NCI-H446 treated with DMSO at 0.1 percent for 48 hours (cell line): ENCODE data around the gene CEACAM21.

Experiments
- DNase-seq: peaks from one replicate; lab custom pipeline; 2025; lab: John Stamatoyannopoulos, UW

The CEACAM21 gene

GRCh38 chr19:41587101-41587837, 11.3 kb downstream of the CEACAM21 start:
- DNase-seq, result no peak

GRCh38 chr19:41587838-41588210, 11.9 kb downstream of the CEACAM21 start:
- DNase-seq, result no peak

- no peak for DNase-seq
Measured at GRCh38 chr19:41588497-41589209, 12.7 kb downstream of the CEACAM21 start.

DNA sequence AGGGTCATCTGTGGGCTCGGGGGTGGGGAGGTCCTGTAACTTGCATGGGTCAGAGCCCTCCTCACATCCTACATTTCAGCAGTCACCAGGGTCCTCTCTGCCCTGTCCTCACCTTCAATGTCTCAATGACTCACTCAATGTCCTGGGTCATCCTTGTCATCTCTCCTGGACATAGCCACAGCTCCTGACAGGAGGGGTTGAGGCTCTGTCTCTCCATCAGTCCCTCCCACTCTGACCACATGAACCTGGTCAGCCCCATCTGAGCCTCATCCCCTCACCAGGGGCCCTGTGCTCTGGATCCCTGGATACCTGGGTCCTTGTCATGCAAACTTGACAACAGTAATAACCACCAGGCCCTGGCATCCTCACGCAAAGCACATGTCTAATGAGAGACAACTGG, 13.4 kb downstream of the CEACAM21 start:
- DNase-seq, result no peak

- no peak for DNase-seq
Measured at GRCh38 chr19:41590936-41591335, 15.0 kb downstream of the CEACAM21 start.

DNA sequence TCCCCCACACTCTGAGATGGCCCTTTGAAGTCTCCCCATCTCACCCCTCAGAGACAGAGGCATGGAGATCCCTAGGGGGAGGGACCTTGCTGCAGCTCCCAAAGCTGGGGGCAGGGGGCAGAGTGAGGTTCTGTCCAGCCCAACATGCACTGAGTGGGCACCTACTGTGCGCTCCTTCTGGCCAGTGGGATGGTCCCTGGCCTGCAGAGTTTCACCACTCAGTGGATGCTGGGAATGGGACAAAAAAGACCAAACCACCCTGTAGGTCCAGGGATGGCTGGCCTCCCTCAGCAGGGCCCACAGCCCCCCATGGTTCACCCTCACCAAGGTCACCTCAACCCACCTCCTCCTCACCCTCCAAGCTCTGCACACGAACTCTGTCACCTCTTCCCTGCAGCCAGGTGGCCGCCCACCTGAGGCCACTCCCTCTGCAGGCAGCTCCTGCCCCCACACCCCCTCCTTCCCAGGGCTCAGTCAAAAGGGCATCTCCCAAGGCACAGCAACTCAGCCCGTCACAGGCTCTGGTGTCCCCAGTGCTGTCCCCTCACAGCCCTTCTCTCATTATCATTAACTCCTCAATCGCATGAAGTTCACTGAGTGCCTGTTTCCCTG, 16.1 kb downstream of the CEACAM21 start:
- no peak for DNase-seq

GRCh38 chr19:41595258-41595889, 19.4 kb downstream of the CEACAM21 start:
- peak; percentile 51 for DNase-seq

DNA sequence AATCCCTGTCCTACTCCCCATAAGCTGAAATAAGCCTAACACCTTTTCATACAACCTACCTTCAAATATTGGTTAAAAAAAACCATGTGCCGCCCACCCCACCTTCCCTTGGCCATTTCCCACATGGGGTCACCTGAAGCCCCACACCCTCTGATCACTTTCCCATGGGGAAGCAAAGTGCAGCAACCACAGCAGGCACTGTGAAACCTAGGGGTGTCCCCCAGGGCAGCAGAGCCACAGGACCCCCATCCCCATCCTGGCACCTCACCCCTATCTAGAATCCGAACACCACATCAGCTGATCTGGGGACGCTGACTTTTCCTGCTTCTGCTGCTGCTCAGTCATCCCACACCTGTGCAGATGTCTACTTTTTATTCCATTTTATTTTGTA, 19.9 kb downstream of the CEACAM21 start:
- DNase-seq, result no peak

GRCh38 chr19:41597600-41598041, 21.7 kb downstream of the CEACAM21 start:
- DNase-seq, result peak; percentile 55

GRCh38 chr19:41599175-41599966, 23.4 kb downstream of the CEACAM21 start:
- DNase-seq, result no peak

GRCh38 chr19:41601771-41602170, 25.8 kb downstream of the CEACAM21 start:
- DNase-seq, result no peak

GRCh38 chr19:41604831-41605230, 28.9 kb downstream of the CEACAM21 start:
- no peak for DNase-seq

DNA sequence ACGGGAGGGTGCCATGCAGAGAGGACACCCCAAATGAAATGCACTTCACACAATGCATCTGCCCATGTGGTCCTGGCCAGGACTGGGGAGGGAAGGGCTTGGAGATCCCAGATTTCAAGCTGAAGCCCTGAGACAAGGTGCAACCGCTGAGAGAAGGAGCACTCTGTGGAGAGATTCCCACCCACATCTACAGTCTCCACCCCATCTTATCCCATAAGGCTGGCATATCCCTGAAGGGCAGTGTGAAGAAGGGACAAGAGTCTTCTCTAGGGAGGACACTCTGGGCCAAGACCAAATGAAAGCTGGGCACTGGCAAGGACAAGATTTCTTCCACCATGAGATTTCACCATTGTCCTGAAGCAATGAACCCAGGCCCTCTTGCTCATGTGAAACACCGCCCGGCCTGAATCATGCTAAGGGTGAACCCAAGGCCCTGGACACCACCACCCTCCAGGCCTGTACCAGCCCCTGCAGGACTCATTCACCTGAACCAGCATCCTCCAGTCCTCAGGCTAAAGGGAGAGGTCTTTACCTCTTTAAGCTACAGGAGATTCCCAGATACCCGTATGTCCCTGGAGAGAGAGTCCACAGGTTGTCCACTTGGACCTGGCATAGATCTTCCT, 30.4 kb downstream of the CEACAM21 start:
- DNase-seq, result no peak

GRCh38 chr19:41607668-41608067, 31.7 kb downstream of the CEACAM21 start:
- no peak for DNase-seq

DNA sequence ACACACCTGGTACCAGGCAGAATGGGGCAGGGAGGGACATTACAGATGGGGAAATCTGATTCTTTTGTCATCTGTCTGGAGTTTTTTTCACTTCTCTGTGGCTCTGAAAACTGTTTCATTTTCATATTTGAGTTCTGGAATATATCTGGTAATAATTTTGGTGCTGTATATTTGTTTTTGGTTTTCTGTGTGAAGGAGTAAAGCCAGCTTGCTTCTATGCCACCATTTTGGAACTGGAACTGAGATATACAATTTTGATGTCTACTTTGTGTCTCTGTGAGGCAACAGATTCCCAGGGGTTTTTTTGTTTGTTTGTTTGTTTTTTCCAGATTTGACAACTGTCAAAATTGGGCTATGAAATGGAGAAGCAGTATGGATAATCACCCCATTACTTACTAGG, 34.8 kb downstream of the CEACAM21 start:
- DNase-seq, result no peak

DNA sequence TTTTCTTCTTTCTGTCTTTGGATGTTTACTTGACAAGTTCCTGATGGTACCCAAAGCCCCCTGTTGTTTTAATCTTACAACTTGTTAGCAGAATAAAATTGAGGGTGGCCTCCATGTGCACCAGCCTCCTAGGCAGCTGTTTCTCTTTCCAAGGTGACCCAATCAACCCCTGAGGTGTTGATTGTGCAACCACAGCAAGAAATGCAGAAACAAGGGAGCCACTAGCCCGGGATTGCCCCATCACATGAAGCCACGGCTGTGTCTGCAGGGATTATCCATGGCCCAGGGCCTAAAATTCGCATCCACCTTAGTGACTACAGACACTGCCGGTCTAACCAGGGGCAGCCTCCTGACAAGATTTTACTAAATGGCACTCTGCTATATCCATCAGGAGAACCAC, 36.5 kb downstream of the CEACAM21 start:
- DNase-seq, result no peak

DNA sequence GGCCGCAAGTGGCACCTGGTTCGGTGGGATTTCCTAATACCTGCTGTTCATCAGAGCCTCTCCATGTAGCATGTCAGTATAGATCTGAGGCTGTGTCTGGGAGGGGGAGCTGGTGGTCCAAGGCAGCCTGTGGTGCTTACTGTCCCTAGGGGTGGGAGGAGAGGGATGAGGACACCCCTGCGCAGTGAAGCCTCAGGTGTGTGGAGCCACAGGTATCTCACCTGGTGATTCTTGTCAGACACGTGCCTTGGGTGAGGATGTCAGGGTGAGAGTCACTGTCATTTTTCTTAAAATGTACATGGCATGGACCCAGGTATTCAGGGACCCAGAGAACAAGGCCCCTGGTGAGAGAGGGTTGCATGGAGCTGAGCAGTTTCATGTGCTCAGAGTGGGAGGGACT, 39.2 kb downstream of the CEACAM21 start:
- DNase-seq, result no peak

GRCh38 chr19:41616792-41617621, 41.0 kb downstream of the CEACAM21 start:
- DNase-seq, result no peak

DNA sequence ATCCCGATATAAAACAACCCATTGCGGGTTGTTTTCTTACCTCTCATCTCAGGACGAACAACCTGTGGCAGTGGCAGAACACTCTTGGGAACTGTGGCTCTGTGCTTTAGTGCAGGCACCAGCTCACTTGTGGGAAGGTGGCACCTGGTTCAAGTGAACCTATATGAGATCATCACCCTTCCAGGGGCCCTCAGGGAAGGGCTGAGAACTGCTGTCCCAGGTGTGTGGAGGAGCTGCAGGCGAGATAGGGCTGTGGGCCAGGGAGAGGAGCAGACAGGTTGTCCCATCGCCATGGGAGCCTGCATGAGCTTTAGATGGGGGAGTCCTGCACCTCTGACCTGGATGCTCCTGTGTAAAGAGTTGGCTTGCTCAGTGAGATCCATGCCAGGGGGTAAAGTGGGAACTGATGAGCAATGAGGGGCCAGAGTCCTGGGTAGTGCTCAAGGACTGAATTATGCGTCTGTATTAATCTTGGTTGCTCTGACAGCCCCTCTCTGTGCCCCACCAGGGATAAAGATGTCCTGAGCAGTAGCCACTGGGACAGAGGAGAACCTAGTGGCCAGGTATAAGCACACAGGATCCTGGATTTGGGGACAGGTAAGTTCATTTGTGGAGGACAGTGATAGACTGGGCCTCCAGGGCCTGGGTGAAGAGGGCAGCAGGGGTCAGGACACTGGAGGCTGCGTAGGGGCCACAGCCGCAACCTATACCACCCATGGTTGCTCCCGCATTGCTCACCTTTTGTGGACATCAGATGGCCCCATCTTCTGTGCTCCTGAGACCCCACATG, 42.2 kb downstream of the CEACAM21 start:
- DNase-seq, result no peak
